GM10248 (cell line): ENCODE data around the gene FRZB.

Source experiments
- CTCF ChIA-PET: fragments of 300-600 bp; sonication (Branson Sonifier 250); formaldehyde crosslinking; extraction: SDS; loops from one replicate; lab custom pipeline; 2021; ENCODE audit warnings: antibody characterized with exemption; lab: Yijun Ruan, JAX
- POLR2A ChIA-PET: fragments of 350-650 bp; sonication (Branson Sonifier 250); formaldehyde crosslinking; extraction: SDS; loops from one replicate; lab custom pipeline; 2020; ENCODE audit warnings: antibody characterized with exemption; lab: Yijun Ruan, JAX
- DNase-seq: peaks from one replicate; pipeline ENCODE4 v3.0.0; 2012; ENCODE audit errors: extremely low spot score
- CTCF ChIP-seq: IDR thresholded peaks from 2 replicates; pipeline ENCODE4 v1.5.1; 2012; ENCODE audit warnings: mild to moderate bottlenecking, low read depth; ENCODE audit errors: extremely low read depth, missing control alignments, control extremely low read depth

The FRZB gene

GRCh38 chr2:182864949-182865570 is 1.4 kb downstream of the FRZB start:
- no peak for DNase-seq
- CTCF ChIA-PET: no interaction called here
- POLR2A ChIA-PET: no interaction called here
- no peak for TF ChIP-seq CTCF

- POLR2A ChIA-PET: no interaction called here
Observed at GRCh38 chr2:182863642-182864041, 2.8 kb downstream of the FRZB start.

GRCh38 chr2:182862091-182862490 is 4.3 kb downstream of the FRZB start:
- ChIA-PET CTCF (no interaction called here), POLR2A (no interaction called here)
- no peak for DNase-seq
- TF ChIP-seq CTCF: no peak

More at GRCh38 chr2:182863642-182864041, 2.8 kb downstream of the FRZB start:
- no peak for TF ChIP-seq CTCF
- DNase-seq: no peak
- CTCF ChIA-PET: interaction anchor here (1.1 to 1.5 kb wide), 2 partner anchors 19 to 21 kb away, joined by 3 read pairs; no protein-coding TSS in a partner anchor

- DNase-seq: no peak
- POLR2A ChIA-PET: no interaction called here
- TF ChIP-seq CTCF: no peak
- CTCF ChIA-PET: no interaction called here
Observed at GRCh38 chr2:182860858-182861257, 5.6 kb downstream of the FRZB start.

GRCh38 chr2:182858671-182859070 is 7.8 kb downstream of the FRZB start:
- ChIA-PET POLR2A (no interaction called here), CTCF (no interaction called here)
- TF ChIP-seq CTCF: no peak
- no peak for DNase-seq

GRCh38 chr2:182855376-182855775 is 11.1 kb downstream of the FRZB start:
- ChIA-PET CTCF (no interaction called here), POLR2A (no interaction called here)
- no peak for DNase-seq
- no peak for TF ChIP-seq CTCF
